ENCODE measurements around the gene L3HYPDH.
"Not testable (repeated sequence)": the region's sequence is repeated elsewhere in the genome, so short reads cannot be mapped to it uniquely, and the experiment has no call there.

L3HYPDH gene

GRCh38 chr14:59475709-59476108 is 8.5 kb downstream of the L3HYPDH start:
- no peak for DNase-seq

GRCh38 chr14:59474172-59474571 is 10.0 kb downstream of the L3HYPDH start:
- no peak for DNase-seq

GRCh38 chr14:59465316-59466135 is 18.7 kb downstream of the L3HYPDH start, which contains the start of gene GPR135:
TSS of gene GPR135 (minus strand) at chr14:59465380. CDS start at chr14:59465226, 154 bp downstream.
- no peak for DNase-seq

- peak; percentile 86 for DNase-seq
These were observed 19.5 kb downstream of the L3HYPDH start for GRCh38 chr14:59464486-59465315.

- DNase-seq: peak; percentile 56
These were observed 20.3 kb downstream of the L3HYPDH start for GRCh38 chr14:59463787-59464485.

GRCh38 chr14:59461891-59462290 is 22.3 kb downstream of the L3HYPDH start:
- DNase-seq: no peak

- DNase-seq: no peak
These were observed 23.8 kb downstream of the L3HYPDH start for GRCh38 chr14:59460378-59460777.

GRCh38 chr14:59458486-59458885 is 25.7 kb downstream of the L3HYPDH start:
- no peak for DNase-seq

GRCh38 chr14:59455411-59455810 is 28.8 kb downstream of the L3HYPDH start:
- DNase-seq: no peak

- DNase-seq: no peak
These were observed 30.1 kb downstream of the L3HYPDH start for GRCh38 chr14:59454139-59454538.

- DNase-seq: no peak
These were observed 32.4 kb downstream of the L3HYPDH start for GRCh38 chr14:59451849-59452248.

GRCh38 chr14:59450716-59451115 is 33.5 kb downstream of the L3HYPDH start:
- DNase-seq: no peak

GRCh38 chr14:59448673-59449072 is 35.5 kb downstream of the L3HYPDH start:
- not testable (repeated sequence) for DNase-seq

- DNase-seq: no peak
These were observed 44.8 kb downstream of the L3HYPDH start for GRCh38 chr14:59439256-59439965.

GRCh38 chr14:59438195-59438647 is 46.0 kb downstream of the L3HYPDH start:
- DNase-seq: no peak

GRCh38 chr14:59435987-59436386 is 48.2 kb downstream of the L3HYPDH start:
- DNase-seq: no peak

GRCh38 chr14:59435101-59435500 is 49.1 kb downstream of the L3HYPDH start:
- no peak for DNase-seq

- no peak for DNase-seq
These were observed 54.4 kb downstream of the L3HYPDH start for GRCh38 chr14:59429790-59430189.

- DNase-seq: no peak
These were observed 55.6 kb downstream of the L3HYPDH start for GRCh38 chr14:59428581-59429012.

- no peak for DNase-seq
These were observed 56.3 kb downstream of the L3HYPDH start for GRCh38 chr14:59427653-59428580.

- no peak for DNase-seq
These were observed 58.8 kb downstream of the L3HYPDH start for GRCh38 chr14:59425322-59425935.

Data from islet precursor cell (in vitro differentiated cells).